Neural cell (in vitro differentiated cells): ENCODE results near the gene ABCG5. TPM values are rescaled to one million over a fixed set of nuclear protein-coding genes. Genes with fewer than 3 reads are reported as not detected.

Source experiments
- H2AFZ ChIP-seq: fragments of 200-600, 300-800 bp; sonication (generic), shearing (Covaris generic); 2 replicates; pipeline ENCODE4 v1.6.0; 2014; ENCODE audit warnings: low read depth, mild to moderate bottlenecking, antibody characterized with exemption, low read length, moderate library complexity
- H3F3A ChIP-seq: fragments of 200-600 bp; shearing (Covaris generic); 2 replicates; pipeline ENCODE4 v1.6.1; 2016; ENCODE audit warnings: mild to moderate bottlenecking, moderate library complexity, mixed read lengths, antibody characterized with exemption, low read length; ENCODE audit not compliant: insufficient read depth, poor library complexity, severe bottlenecking
- H3K27ac ChIP-seq: fragments of 200-600, 300-800 bp; sonication (generic), shearing (Covaris generic); 2 replicates; pipeline ENCODE4 v1.5.1; 2014; ENCODE audit warnings: mild to moderate bottlenecking, low read length, moderate library complexity
- H3K27me3 ChIP-seq: fragments of 300-800, 200-600 bp; sonication (generic), shearing (Covaris generic); 2 replicates; pipeline ENCODE4 v1.6.0; 2014; ENCODE audit warnings: mild to moderate bottlenecking, low read depth, low read length, moderate library complexity; ENCODE audit not compliant: insufficient read depth
- H3K36me3 ChIP-seq: fragments of 300-800, 200-600 bp; sonication (generic), shearing (Covaris generic); 2 replicates; pipeline ENCODE4 v1.5.1; 2014; ENCODE audit warnings: mild to moderate bottlenecking, antibody characterized with exemption, low read length, moderate library complexity; ENCODE audit not compliant: insufficient read depth
- H3K4me2 ChIP-seq: fragments of 300-800, 200-600 bp; sonication (generic), shearing (Covaris generic); 2 replicates; pipeline ENCODE4 v1.6.0; 2014; ENCODE audit warnings: mild to moderate bottlenecking, low read length
- H3K4me3 ChIP-seq: fragments of 300-800, 200-600 bp; sonication (generic), shearing (Covaris generic); 2 replicates; pipeline ENCODE4 v1.5.1; 2014; ENCODE audit warnings: mild to moderate bottlenecking, low read length, moderate library complexity
- H3K79me2 ChIP-seq: fragments of 200-600 bp; shearing (Covaris generic); replicated peaks from 2 replicates; pipeline ENCODE4 v1.6.0; 2014; ENCODE audit warnings: mild to moderate bottlenecking, low read length, moderate library complexity; ENCODE audit not compliant: insufficient read depth
- H3K9ac ChIP-seq: fragments of 300-800, 200-600 bp; sonication (generic), shearing (Covaris generic); 2 replicates; pipeline ENCODE4 v1.6.1; 2016; ENCODE audit warnings: mild to moderate bottlenecking, low read length, mixed read lengths
- H3K9me2 ChIP-seq: fragments of 200-600 bp; shearing (Covaris generic); 2 replicates; pipeline ENCODE4 v1.6.1; 2016; ENCODE audit warnings: mild to moderate bottlenecking, low read length, mixed read lengths; ENCODE audit not compliant: insufficient read depth
- H3K9me3 ChIP-seq: fragments of 200-600, 300-800 bp; sonication (generic), shearing (Covaris generic); 2 replicates; pipeline ENCODE4 v1.6.1; 2016; ENCODE audit warnings: mild to moderate bottlenecking, mixed run types, low read length, moderate library complexity, mixed read lengths
- H4K20me1 ChIP-seq: fragments of 200-600 bp; shearing (Covaris generic); 2 replicates; pipeline ENCODE4 v1.6.1; 2016; ENCODE audit warnings: mild to moderate bottlenecking, mixed run types; ENCODE audit not compliant: insufficient read depth
- EP300 ChIP-seq: fragments of 450-650 bp; conservative IDR thresholded peaks from 2 replicates; pipeline ENCODE4 v1.6.1; 2014; ENCODE audit warnings: antibody characterized with exemption, mild to moderate bottlenecking, moderate library complexity; ENCODE audit not compliant: poor library complexity, severe bottlenecking
- EZH2 ChIP-seq: fragments of 200-600, 300-800 bp; shearing (Covaris generic), sonication (generic); IDR thresholded peaks from 2 replicates; pipeline ENCODE4 v1.6.1; 2014; ENCODE audit warnings: antibody characterized with exemption, low read length, borderline replicate concordance, mild to moderate bottlenecking; ENCODE audit not compliant: insufficient read depth, poor library complexity, severe bottlenecking
- MXI1 ChIP-seq: fragments of 450-650 bp; conservative IDR thresholded peaks from 2 replicates; pipeline ENCODE4 v1.6.1; 2014; ENCODE audit warnings: antibody characterized with exemption, mild to moderate bottlenecking; ENCODE audit not compliant: poor library complexity, severe bottlenecking
- POLR2AphosphoS5 ChIP-seq: IDR thresholded peaks from 2 replicates; pipeline ENCODE4 v1.6.1; 2012
- RAD21 ChIP-seq: fragments of 450-650 bp; conservative IDR thresholded peaks from 2 replicates; pipeline ENCODE4 v1.6.1; 2014; ENCODE audit warnings: antibody characterized with exemption, mild to moderate bottlenecking, moderate library complexity
- SMC3 ChIP-seq: fragments of 450-650 bp; conservative IDR thresholded peaks from 2 replicates; pipeline ENCODE4 v1.6.1; 2014; ENCODE audit warnings: antibody characterized with exemption, mild to moderate bottlenecking, moderate library complexity; ENCODE audit not compliant: poor library complexity
- TAF1 ChIP-seq: IDR thresholded peaks from 2 replicates; pipeline ENCODE4 v1.6.1; 2012; ENCODE audit warnings: low read depth
- polyA plus RNA-seq: library from polyadenylated mRNA; depleted of rRNA; stranded (reverse); fragments of >200 nt; gene quantifications from 2 replicates; pipeline ENCODE4 v1.2.3, GENCODE V29; 2014
- TF ChIP-seq, protein P1 (sequence below): IDR thresholded peaks from 2 replicates; pipeline ENCODE4 v1.6.1; 2012; ENCODE audit warnings: borderline replicate concordance
- TF ChIP-seq, protein P2 (sequence below): fragments of 450-650 bp; IDR thresholded peaks from 2 replicates; pipeline ENCODE4 v1.5.1; 2014; ENCODE audit warnings: antibody characterized with exemption, mild to moderate bottlenecking, moderate library complexity; ENCODE audit not compliant: poor library complexity, severe bottlenecking

ABCG5 gene
- polyA plus RNA-seq, 1 donor from 2014 or later = not detected

DNA sequence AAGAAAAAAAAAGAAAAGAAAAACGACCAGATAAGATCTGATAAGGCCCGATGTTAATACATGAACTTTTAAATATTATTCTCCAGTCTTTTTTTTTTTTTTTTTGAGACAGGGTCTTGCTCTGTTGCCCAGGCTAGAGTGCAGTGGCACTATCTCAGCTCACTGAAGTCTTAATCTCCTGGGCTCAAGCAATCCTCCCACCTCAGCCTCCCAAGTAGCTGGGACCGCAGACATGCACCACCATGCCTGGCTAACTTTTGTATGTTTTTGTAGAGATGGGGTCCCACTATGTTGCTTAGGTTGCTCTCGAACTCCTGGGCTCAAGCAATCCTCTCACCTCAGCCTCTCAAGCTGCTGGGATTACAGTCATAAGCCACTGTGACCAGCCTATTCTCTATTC lies 1.6 kb downstream of the ABCG5 start:
- no peak overlapping the region for H3K9ac ChIP-seq
- no peaks in the 10 kb centered on the region for H4K20me1 ChIP-seq

GRCh38 chr2:43832457-43832856 lies 6.2 kb downstream of the ABCG5 start:
- Histone ChIP-seq H3K4me3 (no peak overlapping the region), H3F3A (no peaks in the 10 kb centered on the region), H3K27ac (no peak overlapping the region), H4K20me1 (no peaks in the 10 kb centered on the region), H3K9me3 (no peaks in the 10 kb centered on the region), H3K79me2 (no peaks in the 10 kb centered on the region), H3K9me2 (no peaks in the 10 kb centered on the region), H3K36me3 (no peaks in the 10 kb centered on the region), H2AFZ (no peak overlapping the region), H3K4me2 (no peak overlapping the region), H3K9ac (no peak overlapping the region), H3K27me3 (no peaks in the 10 kb centered on the region)
- TF ChIP-seq RAD21 (no peak), TAF1 (no peak), POLR2AphosphoS5 (no peak), MXI1 (no peak), EP300 (no peak), SMC3 (no peak), EZH2 (no peak)
- TF ChIP-seq, protein P1, sequence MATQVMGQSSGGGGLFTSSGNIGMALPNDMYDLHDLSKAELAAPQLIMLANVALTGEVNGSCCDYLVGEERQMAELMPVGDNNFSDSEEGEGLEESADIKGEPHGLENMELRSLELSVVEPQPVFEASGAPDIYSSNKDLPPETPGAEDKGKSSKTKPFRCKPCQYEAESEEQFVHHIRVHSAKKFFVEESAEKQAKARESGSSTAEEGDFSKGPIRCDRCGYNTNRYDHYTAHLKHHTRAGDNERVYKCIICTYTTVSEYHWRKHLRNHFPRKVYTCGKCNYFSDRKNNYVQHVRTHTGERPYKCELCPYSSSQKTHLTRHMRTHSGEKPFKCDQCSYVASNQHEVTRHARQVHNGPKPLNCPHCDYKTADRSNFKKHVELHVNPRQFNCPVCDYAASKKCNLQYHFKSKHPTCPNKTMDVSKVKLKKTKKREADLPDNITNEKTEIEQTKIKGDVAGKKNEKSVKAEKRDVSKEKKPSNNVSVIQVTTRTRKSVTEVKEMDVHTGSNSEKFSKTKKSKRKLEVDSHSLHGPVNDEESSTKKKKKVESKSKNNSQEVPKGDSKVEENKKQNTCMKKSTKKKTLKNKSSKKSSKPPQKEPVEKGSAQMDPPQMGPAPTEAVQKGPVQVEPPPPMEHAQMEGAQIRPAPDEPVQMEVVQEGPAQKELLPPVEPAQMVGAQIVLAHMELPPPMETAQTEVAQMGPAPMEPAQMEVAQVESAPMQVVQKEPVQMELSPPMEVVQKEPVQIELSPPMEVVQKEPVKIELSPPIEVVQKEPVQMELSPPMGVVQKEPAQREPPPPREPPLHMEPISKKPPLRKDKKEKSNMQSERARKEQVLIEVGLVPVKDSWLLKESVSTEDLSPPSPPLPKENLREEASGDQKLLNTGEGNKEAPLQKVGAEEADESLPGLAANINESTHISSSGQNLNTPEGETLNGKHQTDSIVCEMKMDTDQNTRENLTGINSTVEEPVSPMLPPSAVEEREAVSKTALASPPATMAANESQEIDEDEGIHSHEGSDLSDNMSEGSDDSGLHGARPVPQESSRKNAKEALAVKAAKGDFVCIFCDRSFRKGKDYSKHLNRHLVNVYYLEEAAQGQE = no peak
- TF ChIP-seq, protein P2, sequence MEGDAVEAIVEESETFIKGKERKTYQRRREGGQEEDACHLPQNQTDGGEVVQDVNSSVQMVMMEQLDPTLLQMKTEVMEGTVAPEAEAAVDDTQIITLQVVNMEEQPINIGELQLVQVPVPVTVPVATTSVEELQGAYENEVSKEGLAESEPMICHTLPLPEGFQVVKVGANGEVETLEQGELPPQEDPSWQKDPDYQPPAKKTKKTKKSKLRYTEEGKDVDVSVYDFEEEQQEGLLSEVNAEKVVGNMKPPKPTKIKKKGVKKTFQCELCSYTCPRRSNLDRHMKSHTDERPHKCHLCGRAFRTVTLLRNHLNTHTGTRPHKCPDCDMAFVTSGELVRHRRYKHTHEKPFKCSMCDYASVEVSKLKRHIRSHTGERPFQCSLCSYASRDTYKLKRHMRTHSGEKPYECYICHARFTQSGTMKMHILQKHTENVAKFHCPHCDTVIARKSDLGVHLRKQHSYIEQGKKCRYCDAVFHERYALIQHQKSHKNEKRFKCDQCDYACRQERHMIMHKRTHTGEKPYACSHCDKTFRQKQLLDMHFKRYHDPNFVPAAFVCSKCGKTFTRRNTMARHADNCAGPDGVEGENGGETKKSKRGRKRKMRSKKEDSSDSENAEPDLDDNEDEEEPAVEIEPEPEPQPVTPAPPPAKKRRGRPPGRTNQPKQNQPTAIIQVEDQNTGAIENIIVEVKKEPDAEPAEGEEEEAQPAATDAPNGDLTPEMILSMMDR = no peak

More for the DNA sequence above, 1.6 kb downstream of the ABCG5 start:
- Histone ChIP-seq H3K27me3 (no peaks in the 10 kb centered on the region), H3K9me3 (no peaks in the 10 kb centered on the region), H3K4me2 (no peak overlapping the region), H3K4me3 (no peak overlapping the region), H3K79me2 (no peaks in the 10 kb centered on the region), H3K27ac (no peak overlapping the region), H3F3A (no peaks in the 10 kb centered on the region), H2AFZ (no peak overlapping the region), H3K9me2 (no peaks in the 10 kb centered on the region), H3K36me3 (no peaks in the 10 kb centered on the region)
- TF ChIP-seq EZH2 = no peak
- TF ChIP-seq TAF1 = no peak
- TF ChIP-seq POLR2AphosphoS5 = no peak
- no peak for TF ChIP-seq EP300
- no peak for TF ChIP-seq MXI1
- TF ChIP-seq, protein P1 = no peak
- TF ChIP-seq, protein P2 = no peak
- TF ChIP-seq SMC3 = no peak
- TF ChIP-seq RAD21 = no peak
